ENCODE measurements around the gene GPR157. TPM values are rescaled to one million over a fixed set of nuclear protein-coding genes. Genes with fewer than 3 reads are reported as not detected.
"Not testable (repeated sequence)": the region's sequence is repeated elsewhere in the genome, so short reads cannot be mapped to it uniquely, and the experiment has no call there.

Gene GPR157
- total RNA-seq, 6 donors from 2014 or later, result 12.0 to 26.5 (median 16.7) TPM

- H3K4me3 ChIP-seq, result no peak overlapping the region
- TF ChIP-seq POLR2A (IDR thresholded peaks at IDR 0.05) (no peak), EP300 (IDR thresholded peaks at IDR 0.05) (no peak), CTCF (IDR thresholded peaks at IDR 0.05) (no peak), POLR2AphosphoS5 (IDR thresholded peaks at IDR 0.05) (no peak)
- no peaks in the 10 kb centered on the region for H3K36me3 ChIP-seq
- no peaks in the 10 kb centered on the region for H3K9me3 ChIP-seq
- ATAC-seq (ENCODE audit: low FRiP score in 2 of 2) (no peak), DNase-seq (no peak)
- peaks cover 26 to 47% (median 40%) of the 10 kb centered on the region in 4 donors for H3K4me1 ChIP-seq
- H3K27ac ChIP-seq, result peak overlapping the region; percentile 80 to 90 (median 86)
- H3K27me3 ChIP-seq, result no peaks in the 10 kb centered on the region
- WGBS, 2 donors, result 45 to 52% methylated on average over 4 of the region's 4 CpGs
Observed at GRCh38 chr1:9164532-9164900, 35.6 kb upstream of the GPR157 start.

- 74 to 78% methylated on average over 6 to 7 of the region's 9 CpGs for WGBS, 2 donors
- H3K4me1 ChIP-seq, result peaks cover 26 to 47% (median 40%) of the 10 kb centered on the region in 4 donors
- H3K4me3 ChIP-seq, result no peak overlapping the region
- no peak for ATAC-seq (ENCODE audit: low FRiP score in 2 of 2)
- no peaks in the 10 kb centered on the region for H3K9me3 ChIP-seq
- H3K27me3 ChIP-seq, result no peaks in the 10 kb centered on the region
- no peaks in the 10 kb centered on the region for H3K36me3 ChIP-seq
- TF ChIP-seq POLR2A (IDR thresholded peaks at IDR 0.05) (no peak), EP300 (IDR thresholded peaks at IDR 0.05) (no peak), POLR2AphosphoS5 (IDR thresholded peaks at IDR 0.05) (no peak), CTCF (IDR thresholded peaks at IDR 0.05) (no peak)
- DNase-seq, result peak; percentile 22 to 63
- peak overlapping the region; percentile 80 to 90 (median 86) for H3K27ac ChIP-seq
Observed at GRCh38 chr1:9161963-9162362, 33.1 kb upstream of the GPR157 start.

DNA sequence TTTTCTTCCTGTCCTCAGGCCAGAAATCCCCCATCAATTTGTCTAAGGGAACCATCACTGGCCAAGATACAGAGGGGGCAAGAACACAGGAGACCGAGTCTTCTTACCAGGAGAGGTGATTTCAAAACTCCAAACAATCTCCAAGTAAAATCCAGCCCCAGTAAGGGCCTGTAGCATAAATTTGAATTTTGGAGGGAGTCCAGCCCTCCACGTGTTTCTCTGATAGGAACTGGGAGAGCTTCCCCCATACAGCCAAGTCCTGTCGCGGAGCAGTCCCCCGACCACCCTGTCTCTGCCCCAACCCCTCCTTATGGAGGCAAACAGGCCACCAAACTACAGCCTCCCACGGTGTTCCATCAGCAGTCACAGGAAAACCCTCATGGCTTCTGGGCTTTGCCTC is 32.4 kb upstream of the GPR157 start:
- H3K4me3 ChIP-seq, result no peak overlapping the region
- H3K4me1 ChIP-seq, result peaks cover 26 to 47% (median 40%) of the 10 kb centered on the region in 4 donors
- H3K27ac ChIP-seq, result peak overlapping the region in 3 of 4 donors; percentile 23 to 90 (median 88)
- WGBS, 2 donors, result 59 to 65% methylated on average over 5 to 6 of the region's 6 CpGs
- ATAC-seq (ENCODE audit: low FRiP score in 2 of 2), result no peak
- no peak for TF ChIP-seq EP300 (IDR thresholded peaks at IDR 0.05)
- no peak for TF ChIP-seq POLR2A (IDR thresholded peaks at IDR 0.05)
- no peak for TF ChIP-seq POLR2AphosphoS5 (IDR thresholded peaks at IDR 0.05)
- TF ChIP-seq CTCF (IDR thresholded peaks at IDR 0.05), result no peak
- no peaks in the 10 kb centered on the region for H3K36me3 ChIP-seq
- peak in 1 of 2 donors; percentile 31 for DNase-seq
- H3K27me3 ChIP-seq, result no peaks in the 10 kb centered on the region
- no peaks in the 10 kb centered on the region for H3K9me3 ChIP-seq

DNA sequence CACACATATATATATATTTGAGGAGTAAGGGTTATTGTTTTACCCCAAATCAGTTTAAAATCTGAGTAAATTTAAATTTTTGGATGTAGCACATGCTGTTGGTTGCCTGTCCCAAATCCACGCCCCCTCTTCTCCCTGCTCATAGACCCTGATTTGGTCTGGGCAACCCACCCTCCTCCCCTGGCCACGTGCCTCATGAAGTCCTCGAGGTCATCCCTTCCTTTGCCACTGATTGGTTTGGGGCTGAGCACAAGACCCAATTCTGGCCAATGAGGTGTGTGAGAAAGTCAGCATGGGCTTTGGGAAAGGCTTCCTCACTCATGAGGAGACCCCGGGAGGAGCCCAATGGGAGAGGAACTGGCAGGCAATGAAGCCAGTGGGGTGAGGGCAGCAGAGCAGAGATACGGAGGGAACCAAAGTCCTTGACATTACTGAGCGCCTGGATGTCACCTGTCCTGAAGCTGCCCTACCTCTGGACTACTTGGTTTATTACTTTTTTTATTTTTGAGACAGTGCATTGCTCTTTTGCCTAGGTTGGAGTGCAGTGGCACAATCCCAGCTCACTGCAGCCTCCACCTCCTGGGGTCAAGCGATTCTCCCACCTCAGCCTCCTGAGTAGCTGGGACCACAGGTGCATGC is 31.3 kb upstream of the GPR157 start:
- 92 to 94% methylated on average over 7 of the region's 7 CpGs for WGBS, 2 donors
- peaks cover 26 to 45% (median 38%) of the 10 kb centered on the region in 4 donors for H3K4me1 ChIP-seq
- DNase-seq (no peak), ATAC-seq (ENCODE audit: low FRiP score in 2 of 2) (no peak)
- no peaks in the 10 kb centered on the region for H3K9me3 ChIP-seq
- no peaks in the 10 kb centered on the region for H3K27me3 ChIP-seq
- no peaks in the 10 kb centered on the region for H3K36me3 ChIP-seq
- no peak overlapping the region for H3K4me3 ChIP-seq
- TF ChIP-seq EP300 (IDR thresholded peaks at IDR 0.05), result no peak
- no peak for TF ChIP-seq CTCF (IDR thresholded peaks at IDR 0.05)
- no peak for TF ChIP-seq POLR2AphosphoS5 (IDR thresholded peaks at IDR 0.05)
- no peak for TF ChIP-seq POLR2A (IDR thresholded peaks at IDR 0.05)
- H3K27ac ChIP-seq, result no peak overlapping the region

- Histone ChIP-seq H3K4me1 (peaks cover 3 to 15% (median 9%) of the 10 kb centered on the region in 4 donors), H3K27ac (no peak overlapping the region), H3K4me3 (no peak overlapping the region), H3K9me3 (no peaks in the 10 kb centered on the region), H3K36me3 (no peaks in the 10 kb centered on the region), H3K27me3 (no peaks in the 10 kb centered on the region)
- TF ChIP-seq POLR2A (IDR thresholded peaks at IDR 0.05), result no peak
- TF ChIP-seq CTCF (IDR thresholded peaks at IDR 0.05), result no peak
- no peak for TF ChIP-seq EP300 (IDR thresholded peaks at IDR 0.05)
- TF ChIP-seq POLR2AphosphoS5 (IDR thresholded peaks at IDR 0.05), result no peak
- WGBS, 2 donors, result 81 to 94% methylated on average over 1 of the region's 1 CpG
- ATAC-seq (ENCODE audit: low FRiP score in 2 of 2) (no peak), DNase-seq (no peak)
Observed at GRCh38 chr1:9155879-9156278, 27.0 kb upstream of the GPR157 start.

DNA sequence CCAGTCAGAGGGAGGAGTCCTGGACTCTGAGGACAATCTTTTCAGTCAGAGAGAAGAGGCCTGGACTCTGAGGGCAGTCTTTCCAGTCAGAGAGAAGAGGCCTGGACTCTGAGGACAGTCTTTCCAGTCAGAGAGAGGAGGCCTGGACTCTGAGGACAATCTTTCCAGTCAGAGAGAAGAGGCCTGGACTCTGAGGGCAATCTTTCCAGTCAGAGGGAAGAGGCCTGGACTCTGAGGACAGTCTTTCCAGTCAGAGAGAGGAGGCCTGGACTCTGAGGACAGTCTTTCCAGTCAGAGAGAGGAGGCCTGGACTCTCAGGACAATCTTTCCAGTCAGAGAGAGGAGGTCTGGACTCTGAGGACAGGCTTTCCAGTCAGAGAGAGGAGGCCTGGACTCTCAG is 26.5 kb upstream of the GPR157 start:
- not testable (repeated sequence) for H3K9me3 ChIP-seq; ATAC-seq (ENCODE audit: low FRiP score in 2 of 2); DNase-seq

More for the DNA sequence above, 26.5 kb upstream of the GPR157 start:
- not testable (repeated sequence) for H3K27ac ChIP-seq, H3K27me3 ChIP-seq, H3K36me3 ChIP-seq, H3K4me3 ChIP-seq
- H3K4me1 ChIP-seq, result peaks cover 4 to 17% (median 12%) of the 10 kb centered on the region in 4 donors

Data from upper lobe of left lung (tissue), 6 donors.